Left renal cortex interstitium (tissue), 4 donors: ENCODE results near the gene CPEB1. TPM values are rescaled to one million over a fixed set of nuclear protein-coding genes. Genes with fewer than 3 reads are reported as not detected.
"Not testable (repeated sequence)": the region's sequence is repeated elsewhere in the genome, so short reads cannot be mapped to it uniquely, and the experiment has no call there.

Experiments used
- DNase-seq, 4 donors: peaks; one replicate each; pipeline ENCODE4 v3.0.0-alpha.2; 2013; ENCODE audit warnings: low read depth in 4 of 4, low spot score in 2 of 4, missing footprints in 1 of 4
- polyA plus RNA-seq, 4 donors: library from polyadenylated mRNA; unstranded; fragments of 120-200 nt; gene quantifications; one replicate each; pipeline ENCODE4 v1.2.1, GENCODE V29; 2013; ENCODE audit not compliant: insufficient read length in 4 of 4

The CPEB1 gene
- polyA plus RNA-seq, 4 donors = 1.8 to 3.3 (median 2.5) TPM

GRCh38 chr15:82650046-82650670 is 3.0 kb upstream of the CPEB1 start:
- no peak for DNase-seq

GRCh38 chr15:82649226-82649999 is 2.2 kb upstream of the CPEB1 start:
- no peak for DNase-seq

- no peak for DNase-seq
Observed at GRCh38 chr15:82648257-82649103, 1.3 kb upstream of the CPEB1 start.

- no peak for DNase-seq
Observed at GRCh38 chr15:82647835-82648256, 683 bp upstream of the CPEB1 start.

- DNase-seq = no peak
Observed at GRCh38 chr15:82646250-82647044, 716 bp downstream of the CPEB1 start.

- not testable (repeated sequence) for DNase-seq
Observed at GRCh38 chr15:82644967-82645852, 2.0 kb downstream of the CPEB1 start.

- DNase-seq = no peak
Observed at GRCh38 chr15:82643992-82644391, 3.2 kb downstream of the CPEB1 start.

GRCh38 chr15:82642656-82643055 is 4.5 kb downstream of the CPEB1 start:
- DNase-seq = no peak

GRCh38 chr15:82641129-82641798 is 5.9 kb downstream of the CPEB1 start:
- no peak for DNase-seq

- no peak for DNase-seq
Observed at GRCh38 chr15:82640672-82641071, 6.5 kb downstream of the CPEB1 start.

GRCh38 chr15:82635798-82636197 is 11.4 kb downstream of the CPEB1 start:
- no peak for DNase-seq

GRCh38 chr15:82630033-82630432 is 17.1 kb downstream of the CPEB1 start:
- no peak for DNase-seq

- DNase-seq = no peak
Observed at GRCh38 chr15:82625136-82625535, 22.0 kb downstream of the CPEB1 start.

GRCh38 chr15:82624438-82624837 is 22.7 kb downstream of the CPEB1 start:
- DNase-seq = no peak

GRCh38 chr15:82624008-82624407 is 23.2 kb downstream of the CPEB1 start:
- DNase-seq = no peak

GRCh38 chr15:82621970-82622369 is 25.2 kb downstream of the CPEB1 start:
- no peak for DNase-seq

GRCh38 chr15:82613747-82614146 is 33.4 kb downstream of the CPEB1 start:
- no peak for DNase-seq

GRCh38 chr15:82611348-82611747 is 35.8 kb downstream of the CPEB1 start:
- no peak for DNase-seq

GRCh38 chr15:82602195-82602594 is 45.0 kb downstream of the CPEB1 start:
- no peak for DNase-seq
